T-helper 1 cell (primary cell): ENCODE measurements around the gene NEK11.
A peak's percentile ranks its signal among the peaks of the same experiment; 100 is the strongest.

ENCODE experiments used
- DNase-seq, 5 donors: peaks; one replicate each; pipeline ENCODE4 v3.0.0-alpha.2; 2012 to 2020

The NEK11 gene

DNA sequence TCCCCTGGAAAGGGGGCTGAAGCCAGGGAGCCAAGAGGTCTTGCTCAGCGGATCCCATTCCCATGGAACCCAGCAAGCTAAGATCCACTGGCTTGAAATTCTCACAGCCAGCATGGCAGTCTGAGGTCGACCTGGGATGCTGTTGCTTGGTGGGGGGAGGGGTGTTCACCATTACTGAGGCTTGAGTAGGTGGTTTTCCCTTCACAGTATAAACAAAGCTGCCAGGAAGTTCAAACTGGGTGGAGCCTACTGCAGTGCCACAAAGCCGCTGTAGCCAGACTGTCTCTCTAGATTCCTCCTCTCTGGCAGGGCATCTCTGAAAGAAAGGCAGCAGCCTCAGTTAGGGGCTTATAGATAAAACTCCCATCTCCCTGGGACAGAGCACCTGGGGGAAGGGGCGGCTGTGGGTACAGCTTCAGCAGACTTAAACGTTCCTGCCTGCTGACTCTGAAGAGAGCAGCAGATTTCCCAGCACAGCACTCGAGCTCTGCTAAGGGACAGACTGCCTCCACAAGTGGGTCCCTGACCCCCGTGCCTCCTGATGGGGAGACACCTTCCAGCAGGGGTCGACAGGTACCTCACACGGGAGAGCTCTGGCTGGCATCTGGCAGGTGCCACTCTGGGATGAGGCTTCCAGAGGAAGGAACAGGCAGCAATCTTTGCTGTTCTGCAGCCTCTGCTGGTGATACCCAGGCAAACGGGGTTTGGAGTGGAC, 15.8 kb downstream of the NEK11 start:
- DNase-seq = peak in 3 of 5 donors; percentile 6 to 75 (median 7)

DNA sequence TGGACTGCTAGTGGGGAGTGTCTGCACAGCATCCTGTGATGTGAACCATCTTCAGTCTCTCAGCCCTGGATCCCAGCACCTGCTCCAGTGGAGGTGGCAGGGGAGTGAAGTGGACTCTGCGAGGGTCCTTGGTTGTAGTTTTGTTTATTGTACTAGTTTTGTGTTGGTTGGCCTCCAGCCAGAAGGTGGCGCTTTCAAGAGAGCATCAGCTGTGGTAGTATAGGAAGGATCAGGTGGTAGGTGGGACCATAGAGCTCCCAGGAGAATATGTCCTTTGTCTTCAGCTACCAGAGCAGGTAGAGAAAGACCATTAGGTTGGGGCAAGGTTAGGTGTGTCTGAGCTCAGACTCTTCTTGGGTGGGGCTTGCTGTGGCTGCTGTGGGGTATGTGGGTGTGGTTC, 20.9 kb downstream of the NEK11 start:
- no peak for DNase-seq

DNA sequence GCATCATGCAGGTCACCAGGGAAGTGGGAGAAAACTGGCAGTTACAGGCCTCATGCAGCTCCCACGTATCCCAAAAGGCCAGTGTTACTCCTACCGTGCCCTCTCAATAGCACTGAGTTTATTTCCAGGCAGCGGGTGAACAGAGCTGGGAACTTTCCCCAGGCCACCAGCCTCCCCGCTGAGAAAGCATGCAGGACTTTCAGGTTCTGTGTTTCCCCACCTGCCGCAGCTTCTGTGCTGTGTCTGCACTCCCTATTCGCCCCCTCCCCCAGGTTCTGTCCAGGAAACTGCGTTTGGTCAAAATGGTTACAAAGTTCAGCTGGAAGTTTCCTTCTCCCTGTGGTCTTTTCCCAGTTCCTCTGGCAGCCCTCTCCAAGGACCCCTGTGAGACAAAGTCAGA, 21.4 kb downstream of the NEK11 start:
- DNase-seq = no peak

DNA sequence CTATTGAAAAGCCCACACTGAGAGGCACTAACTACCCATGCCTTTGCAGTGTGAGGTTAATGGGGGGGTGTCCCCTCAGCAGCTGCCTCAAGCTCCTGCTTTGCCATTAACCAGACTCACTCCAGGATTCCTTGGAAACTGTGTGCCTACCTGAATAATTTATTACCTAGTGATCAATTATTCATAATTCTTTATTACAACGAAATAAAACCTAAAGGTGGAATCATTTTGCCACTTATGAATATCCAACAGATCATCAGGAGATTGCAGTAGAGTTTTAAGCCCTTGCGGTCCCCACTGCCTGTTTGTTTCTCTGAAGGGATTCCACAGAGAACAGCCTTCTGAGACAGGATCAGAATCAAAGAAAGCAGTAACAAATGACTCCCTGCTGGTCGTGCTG, 23.3 kb downstream of the NEK11 start:
- no peak for DNase-seq

DNA sequence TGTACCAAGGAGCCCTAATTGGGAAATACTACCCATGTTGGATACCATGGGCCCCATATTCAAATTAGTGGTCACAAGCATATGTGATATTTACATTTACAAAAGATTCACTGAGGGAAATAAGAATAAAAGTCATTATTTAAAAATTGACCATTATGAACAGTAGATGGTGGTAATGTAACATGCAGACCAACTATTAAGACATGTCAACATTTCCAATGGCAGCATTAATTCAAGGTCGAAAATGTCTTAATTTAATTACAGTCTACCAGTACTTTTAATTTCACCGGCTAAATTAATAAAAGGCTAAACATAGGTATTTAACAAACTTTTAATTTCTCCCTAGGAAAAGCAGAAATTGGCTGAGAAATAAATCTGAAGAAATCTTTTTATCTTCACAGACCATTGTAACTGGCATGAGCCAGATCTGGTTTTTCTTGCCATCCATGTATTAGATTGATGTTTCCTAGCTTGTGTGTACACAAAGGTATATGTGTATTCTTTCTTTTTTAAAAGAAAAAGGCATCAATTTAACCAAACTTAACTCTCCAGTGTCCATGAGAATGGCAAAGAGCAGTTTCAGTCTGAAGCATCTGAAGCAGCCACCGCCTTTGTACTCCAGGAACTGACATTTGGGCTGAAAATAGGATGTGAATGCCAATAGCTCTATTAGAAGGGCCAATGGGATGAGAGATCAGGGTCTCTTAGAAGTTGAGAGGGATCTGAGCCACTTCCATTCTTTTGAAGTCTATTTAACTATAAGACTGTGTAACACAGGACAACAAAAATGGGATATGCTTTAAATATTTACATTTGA, 26.6 kb downstream of the NEK11 start:
- no peak for DNase-seq

DNA sequence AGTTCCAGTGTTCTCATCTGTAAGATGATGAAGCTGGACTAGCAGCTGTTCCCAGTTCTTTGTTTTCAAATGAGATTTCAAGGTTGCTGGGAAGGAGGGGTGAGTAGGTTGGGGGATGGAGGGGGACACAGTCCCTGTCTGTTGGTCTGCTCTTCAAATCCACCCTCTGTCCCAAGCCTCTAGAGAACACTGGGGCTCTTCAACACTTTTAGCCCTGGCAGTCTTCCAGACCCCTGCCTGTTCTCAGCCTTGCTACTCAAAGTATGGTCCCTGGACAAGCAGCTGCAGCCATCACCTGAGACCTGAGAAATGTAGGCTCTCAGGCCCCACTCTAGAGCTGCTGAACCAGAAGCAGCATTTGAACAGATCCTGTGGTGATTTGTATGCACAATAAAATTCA, 41.3 kb downstream of the NEK11 start:
- DNase-seq = no peak

DNA sequence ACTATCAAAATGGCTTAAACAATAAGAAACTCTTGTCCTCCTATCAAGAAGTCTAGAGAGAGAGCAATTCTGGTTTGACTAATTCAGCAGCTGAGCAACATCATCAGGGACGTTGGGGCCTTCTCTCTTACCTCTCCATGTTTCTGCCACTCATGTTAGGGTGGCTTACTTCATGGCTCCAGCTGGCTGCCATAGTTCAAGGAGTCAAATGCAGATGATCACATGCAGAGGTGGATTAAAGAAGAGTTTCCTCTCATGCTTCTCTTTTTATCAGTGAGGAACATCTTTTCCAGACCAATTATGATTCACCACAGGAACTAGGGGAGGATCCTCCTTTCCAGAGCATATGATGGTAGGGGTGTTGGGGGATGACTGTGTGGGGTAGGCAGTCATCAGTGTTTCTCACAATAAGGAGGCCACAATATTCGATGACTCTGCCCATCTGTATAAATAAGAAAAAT, 45.5 kb downstream of the NEK11 start:
- no peak for DNase-seq

DNA sequence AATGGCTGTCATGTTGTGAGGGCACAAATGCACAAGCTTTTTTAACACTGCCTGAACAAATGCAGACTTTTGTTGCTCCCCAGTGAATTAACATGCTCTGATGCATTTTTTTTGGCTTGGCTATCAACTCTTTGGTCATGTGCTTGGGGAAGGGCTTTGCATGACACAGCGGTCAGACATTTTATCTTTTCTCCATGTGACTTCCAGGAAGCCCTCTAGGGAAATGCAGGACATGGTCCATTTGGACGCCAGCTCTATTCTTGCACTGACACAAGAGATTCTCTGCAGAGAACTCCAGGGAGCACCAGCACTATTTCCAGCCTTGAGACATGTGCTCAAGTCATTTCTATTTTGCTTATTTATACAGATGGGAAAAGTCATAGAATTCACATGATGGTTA, 46.2 kb downstream of the NEK11 start:
- DNase-seq = no peak

DNA sequence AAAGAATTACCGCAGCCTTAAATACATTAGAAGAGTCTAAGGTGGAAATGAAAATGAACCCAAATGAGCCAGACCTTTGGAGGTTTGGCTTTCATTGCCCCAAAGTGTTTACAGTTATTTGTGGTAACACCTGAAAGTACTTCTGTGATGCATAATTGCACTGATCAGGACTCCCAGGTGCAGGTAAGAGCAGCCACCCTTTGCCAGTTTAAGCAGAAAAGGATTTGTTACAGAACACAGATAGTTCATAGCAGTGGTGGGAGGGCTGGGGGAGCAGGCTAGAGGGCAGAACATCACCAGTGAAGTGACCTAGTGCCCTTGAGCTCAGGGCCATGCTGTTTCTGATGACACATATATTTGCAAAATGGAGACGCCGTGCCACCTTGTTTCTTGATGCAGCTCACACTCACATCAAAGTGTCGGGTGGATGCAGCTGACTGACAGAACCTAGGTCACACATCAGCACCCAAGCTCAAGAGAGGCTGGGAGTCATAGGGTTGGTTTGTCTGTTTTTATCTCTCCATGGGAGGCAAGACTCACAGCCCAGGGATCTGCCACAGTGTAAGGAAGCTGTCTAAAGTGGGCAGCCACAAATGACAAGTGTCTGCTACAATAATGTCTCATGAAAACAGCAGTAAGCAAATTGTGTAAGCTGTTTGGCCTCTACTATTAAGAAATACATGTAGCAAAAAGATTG, 49.1 kb downstream of the NEK11 start:
- no peak for DNase-seq

DNA sequence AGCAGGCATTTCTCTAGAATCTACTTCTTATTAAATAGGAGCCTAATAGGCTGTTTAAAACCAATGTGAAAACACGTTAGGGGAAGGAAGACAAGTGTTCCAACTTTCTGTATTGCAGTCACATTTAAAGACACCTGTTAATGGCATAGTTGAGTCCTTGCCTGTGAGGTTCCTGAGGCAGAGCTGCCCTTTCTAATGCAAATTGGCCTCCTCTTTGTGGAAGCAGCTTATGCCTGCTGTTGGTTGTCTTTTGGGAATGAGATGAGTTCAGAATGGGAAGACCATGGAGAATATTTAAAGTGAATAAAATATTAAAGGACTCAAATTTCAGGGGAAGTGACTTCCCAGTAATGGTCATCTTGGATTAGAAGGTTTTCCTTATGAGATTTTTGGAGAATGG, 51.2 kb downstream of the NEK11 start:
- DNase-seq = no peak

DNA sequence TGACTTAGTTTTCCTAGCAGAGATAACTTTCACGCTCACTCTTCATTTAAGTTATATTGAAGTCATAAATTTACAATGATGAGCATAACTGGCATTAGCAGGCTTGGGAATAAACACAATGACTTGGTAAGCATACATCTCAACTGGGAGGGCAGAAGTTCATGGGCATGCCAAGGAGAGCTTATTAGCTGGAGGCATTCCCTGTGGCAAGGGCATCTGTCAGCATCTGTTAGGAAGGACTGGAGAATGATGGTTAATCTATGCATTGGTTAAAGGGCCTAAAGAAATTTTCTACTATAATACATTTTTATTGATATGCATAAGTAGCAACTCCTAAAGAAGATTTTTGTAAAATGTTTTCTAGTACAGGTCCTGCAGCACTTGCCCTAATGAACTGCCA, 52.4 kb downstream of the NEK11 start:
- DNase-seq = no peak

DNA sequence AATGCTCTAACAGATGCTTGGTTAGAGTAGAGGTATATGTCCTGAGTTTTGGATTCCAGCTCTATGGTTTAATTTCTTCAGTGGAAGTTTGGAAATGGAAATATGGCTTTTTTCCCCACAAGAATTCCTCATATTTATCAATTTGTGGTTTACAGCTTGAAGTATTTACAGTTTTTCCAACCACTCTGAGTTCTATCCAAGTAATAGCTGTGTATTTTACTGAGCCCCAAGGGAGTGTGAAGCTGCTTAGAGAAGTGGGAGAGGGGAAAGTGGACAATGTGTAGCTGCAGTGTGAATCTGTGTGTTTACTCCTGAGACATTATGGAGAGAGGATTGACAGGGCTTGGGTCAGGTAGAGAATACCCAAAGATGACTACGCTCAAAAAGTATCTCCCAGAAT, 54.5 kb downstream of the NEK11 start:
- DNase-seq = no peak

DNA sequence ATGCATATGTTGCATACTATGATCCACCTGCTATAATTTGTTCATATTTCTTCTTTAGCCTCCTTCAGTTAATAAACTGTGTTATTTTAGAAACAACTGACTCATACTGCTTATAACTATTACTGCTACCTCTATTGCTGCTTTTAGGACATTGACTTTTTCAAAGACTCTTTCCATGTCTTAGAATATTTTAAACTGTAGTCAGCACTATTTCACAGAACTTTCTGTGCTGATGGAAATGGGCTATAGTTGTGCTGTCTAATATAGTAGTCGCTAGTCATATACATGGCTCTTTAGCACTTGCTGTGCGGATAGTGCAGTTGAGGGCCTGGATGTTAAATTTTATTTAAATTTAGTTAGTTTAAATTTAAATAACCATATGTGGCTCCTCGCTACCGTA, 55.6 kb downstream of the NEK11 start:
- no peak for DNase-seq

DNA sequence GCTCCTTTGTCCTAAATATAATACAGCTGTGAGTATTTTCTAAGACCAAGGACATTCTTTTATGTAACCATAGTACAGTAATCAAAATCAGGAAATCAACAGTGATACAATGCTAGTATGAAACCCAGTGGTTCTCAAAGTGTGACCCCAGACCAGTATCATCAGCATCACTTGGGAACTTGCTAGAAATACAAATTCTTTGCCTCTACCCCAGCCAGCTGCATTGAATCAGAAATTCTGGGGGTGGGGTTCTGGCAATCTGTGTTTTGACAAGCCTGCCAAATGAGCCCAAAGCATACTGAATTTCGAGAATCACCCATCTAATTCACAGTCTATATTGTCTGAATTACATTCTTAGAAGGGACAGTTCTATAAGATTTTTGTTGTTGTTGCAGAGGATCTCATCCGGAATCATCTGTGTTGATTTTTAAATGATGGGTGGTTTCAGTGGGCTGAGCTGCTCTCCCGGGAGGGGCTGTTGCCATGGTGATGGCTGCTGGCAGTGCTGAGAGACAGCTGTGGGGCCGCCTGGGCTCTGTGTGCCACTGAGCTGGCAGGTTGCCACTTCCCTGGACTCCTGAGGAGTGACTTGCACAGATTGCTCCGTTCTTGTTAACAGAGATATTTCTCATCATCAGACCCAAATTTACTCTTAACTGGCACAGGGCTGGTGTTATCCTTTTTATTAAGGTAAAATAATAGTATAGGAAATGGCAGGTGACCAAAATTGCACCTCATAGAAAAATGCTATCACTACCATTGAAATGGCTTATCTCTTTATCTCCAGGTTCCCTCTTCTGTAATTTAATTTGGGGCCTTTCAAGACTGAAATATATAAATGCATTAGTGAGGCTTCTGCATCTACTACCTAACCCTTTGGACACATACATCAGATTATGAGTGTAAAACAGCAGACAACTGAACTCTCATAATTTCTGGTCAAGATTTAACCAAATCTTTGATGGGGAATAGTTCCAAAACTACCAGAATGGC, 56.5 kb downstream of the NEK11 start:
- no peak for DNase-seq

DNA sequence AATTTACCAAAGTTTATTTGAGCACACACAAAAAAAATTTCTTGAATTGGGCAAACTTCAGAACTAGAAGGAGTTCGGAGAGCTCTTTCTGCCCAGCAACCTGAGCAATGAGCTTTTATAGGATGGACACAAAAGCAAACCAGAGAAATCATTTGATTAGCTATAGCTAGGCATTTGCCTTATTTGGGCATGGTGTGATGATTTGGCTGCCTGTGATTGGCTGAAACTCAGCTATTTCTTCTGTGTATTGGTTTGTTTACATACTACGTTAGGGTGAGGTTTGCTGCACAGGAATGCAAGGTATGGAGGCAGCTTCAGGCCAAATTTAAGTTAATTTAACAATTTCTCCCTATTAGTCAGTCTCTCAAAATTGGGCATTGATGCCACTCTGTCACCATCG, 65.1 kb downstream of the NEK11 start:
- DNase-seq = no peak

DNA sequence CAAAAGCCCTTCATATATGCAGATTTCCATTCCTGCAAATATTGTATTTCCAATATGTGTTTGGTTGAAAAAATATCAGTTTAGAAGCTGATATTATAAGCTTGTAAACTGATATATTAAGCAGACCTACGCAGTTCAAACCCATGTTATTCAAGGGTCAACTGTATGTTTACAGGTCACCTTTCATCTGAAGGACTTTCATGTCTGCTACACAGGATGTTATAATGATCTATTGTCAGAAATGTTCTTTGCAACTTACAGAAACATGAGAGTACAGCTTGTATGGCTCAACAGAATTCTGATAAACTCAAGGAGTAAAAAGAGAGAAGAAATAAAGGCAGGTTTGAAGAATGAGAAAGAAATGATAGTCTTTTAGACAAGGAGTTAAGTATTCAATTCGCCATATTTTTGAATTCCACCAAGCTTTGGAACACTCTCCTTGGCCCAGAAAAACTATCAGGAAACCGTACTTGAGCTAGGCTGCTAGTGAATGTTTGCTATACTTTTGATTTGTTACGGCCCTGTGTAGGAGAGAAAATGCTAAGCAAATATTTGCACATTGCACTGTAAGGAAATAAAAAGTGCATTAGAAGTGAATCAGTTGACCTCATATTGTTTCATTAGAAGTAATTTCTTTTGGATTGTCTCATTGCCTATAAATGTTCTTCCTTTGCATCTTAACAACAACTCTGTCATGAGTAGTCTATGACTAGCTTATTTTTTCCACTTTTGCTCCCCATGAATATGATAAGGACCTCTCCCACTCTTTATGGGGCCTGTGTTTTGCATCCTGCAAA, 81.2 kb downstream of the NEK11 start:
- DNase-seq = no peak

DNA sequence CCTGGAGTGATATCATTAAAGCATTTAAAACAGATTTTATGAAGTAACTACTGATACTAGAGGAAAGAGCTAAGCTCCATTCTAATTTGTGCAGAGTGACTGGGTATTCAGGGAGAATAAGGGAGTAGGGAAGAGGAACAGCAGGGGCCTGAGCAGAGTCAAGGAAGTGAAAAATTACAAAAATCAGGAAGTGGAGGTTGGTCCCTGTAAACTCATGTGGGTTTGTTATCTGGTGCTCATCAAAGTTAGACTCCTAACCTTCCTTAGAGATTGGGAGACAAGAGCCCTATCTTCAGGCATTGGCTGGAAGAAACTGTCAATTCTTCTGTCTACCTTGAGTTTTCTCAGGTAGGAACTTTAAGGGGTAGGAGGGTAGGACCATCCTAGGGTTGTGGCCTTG, 82.5 kb downstream of the NEK11 start:
- DNase-seq = no peak

DNA sequence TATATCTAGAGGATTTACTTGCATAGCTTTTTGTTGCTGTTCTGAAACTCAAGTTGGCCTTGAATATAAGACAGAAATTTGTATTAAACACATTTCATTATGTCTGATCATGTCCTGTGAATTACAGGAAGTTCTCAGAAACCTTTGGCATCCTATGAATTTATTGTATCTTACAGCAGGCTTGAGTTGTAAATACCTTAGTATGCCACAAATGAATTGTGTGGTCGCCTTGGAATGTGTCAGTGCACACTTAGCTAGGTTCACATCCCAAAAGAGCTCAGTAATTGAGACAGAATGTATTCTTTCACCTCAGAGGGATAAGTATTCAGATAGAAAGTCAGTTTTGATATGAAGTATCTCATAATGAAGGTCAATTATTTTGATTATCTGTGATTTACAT, 83.4 kb downstream of the NEK11 start:
- no peak for DNase-seq

DNA sequence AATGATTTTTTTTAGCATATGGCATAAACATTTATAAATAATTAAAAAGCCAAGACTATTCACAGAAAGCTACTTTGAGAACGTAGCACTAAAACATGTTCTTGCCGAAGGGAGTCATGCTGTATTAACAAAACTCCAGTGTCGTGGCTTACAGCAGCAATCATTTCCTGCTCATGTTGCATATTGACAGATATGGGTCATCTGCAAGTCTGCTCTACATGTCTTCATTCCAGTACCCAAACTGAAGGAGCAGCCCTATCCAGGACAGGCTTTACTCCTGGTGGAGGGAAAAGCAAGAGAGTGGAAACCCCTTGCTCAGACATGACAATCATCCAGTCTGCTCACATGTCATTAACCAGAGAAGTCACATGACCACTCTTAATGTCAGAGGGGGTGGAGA, 87.6 kb downstream of the NEK11 start:
- DNase-seq = no peak

DNA sequence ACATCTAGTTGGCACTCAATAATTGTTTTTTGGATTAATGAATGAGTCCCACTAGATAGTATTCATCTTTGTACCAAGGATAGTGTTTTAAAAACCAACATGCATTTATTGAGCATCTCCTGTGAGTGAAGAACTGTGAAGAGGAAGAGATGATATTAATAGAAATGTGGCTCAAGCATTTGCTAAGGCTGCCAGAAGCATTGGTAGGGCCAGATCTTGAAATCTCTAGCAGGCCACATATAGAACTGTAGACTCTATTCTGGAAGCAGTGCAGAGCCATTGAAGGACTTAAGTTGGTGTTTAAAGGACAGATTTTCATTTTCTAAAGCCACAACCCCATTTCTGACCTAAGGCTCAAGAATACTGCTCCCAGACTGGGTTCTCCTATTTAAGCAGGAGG, 99.0 kb downstream of the NEK11 start:
- DNase-seq = no peak

DNA sequence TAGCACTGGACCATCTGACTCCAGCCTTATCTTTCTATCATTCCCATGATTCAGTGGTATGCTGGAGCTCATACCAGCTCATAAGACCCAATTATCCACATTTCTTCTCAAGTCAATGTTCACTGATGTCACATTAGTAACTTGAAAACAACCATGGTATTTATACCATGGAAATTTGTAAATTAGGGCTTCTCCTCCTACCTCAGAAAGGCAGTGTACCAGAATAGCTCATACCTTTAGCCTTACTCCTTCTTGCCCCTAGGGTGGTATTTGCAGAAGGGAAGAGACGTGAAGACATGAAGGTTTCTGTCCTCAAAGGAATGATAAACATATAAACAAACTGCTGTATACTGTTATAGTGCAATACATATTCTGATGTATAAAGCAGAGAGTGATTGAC, 114.2 kb downstream of the NEK11 start:
- no peak for DNase-seq

DNA sequence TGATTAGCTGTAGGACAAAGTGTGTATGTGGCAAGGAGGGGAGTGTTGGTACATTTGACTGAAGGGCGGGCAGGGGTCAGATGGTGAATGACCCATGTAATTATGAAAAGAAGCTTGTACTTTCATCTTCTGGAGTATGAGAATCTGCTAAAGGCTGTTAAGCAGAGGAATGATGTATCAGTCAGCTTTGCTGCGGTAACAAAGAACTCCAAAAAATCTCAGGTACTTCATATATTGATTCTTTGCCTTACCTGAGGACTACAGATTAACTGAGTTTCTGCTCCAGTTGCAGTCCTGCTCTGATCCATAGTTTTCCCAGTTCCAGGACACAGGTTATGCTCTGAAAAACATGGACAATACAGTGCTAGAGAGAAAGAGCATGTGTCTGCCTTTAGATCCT, 115.1 kb downstream of the NEK11 start:
- DNase-seq = no peak
